HG03439 (cell line): Measurements from ENCODE around the gene WDR6.
"Not testable (repeated sequence)": the region's sequence is repeated elsewhere in the genome, so short reads cannot be mapped to it uniquely, and the experiment has no call there.

Experiments used
- ATAC-seq: cut with Tn5 transposase; IDR thresholded peaks from one replicate; pipeline ENCODE4 v1.9.1; 2021; ENCODE audit warnings: mild to moderate bottlenecking, moderate library complexity; ENCODE audit not compliant: unreplicated experiment

The WDR6 gene

DNA sequence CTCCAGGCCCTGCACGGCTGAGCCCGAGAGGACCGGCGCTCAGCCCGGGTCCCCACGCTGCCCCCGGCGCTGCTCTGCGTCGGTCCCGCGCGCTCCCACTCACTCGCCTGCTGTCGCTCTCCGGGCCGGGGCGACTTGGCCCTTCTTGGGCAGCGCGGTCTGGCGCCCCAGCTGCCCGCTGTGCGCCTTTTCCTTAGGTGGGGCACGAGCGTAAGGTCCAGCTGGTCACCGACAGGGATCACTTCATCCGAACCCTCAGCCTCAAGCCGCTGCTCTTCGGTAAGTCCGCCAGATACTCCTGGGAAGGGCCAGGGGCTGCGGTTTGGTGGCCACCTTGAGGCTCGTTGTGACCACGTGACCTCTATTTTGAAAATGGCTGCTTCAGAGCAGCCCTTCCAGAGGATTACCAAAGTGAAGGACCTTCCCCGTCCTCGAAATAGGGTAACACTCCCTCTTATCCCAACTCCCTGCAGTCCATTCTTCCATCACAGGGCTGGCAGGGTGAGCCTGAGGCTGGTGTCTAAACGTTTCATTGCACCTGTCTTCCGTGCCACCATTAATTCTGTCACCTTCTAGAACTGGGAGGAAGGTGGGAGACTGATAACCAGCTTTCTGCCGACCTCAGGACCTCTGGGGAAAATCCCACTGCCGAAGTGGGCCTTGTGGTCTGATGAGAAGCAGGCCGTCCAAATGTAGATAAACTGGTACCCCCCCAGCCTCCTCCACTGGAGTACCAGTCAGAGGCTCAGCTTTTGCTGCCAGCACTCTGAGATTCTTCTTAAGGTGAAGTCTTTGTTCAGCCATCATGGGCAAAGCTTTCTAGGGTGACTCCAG lies 16.3 kb upstream of the WDR6 start:
- ATAC-seq: peak; percentile 25

DNA sequence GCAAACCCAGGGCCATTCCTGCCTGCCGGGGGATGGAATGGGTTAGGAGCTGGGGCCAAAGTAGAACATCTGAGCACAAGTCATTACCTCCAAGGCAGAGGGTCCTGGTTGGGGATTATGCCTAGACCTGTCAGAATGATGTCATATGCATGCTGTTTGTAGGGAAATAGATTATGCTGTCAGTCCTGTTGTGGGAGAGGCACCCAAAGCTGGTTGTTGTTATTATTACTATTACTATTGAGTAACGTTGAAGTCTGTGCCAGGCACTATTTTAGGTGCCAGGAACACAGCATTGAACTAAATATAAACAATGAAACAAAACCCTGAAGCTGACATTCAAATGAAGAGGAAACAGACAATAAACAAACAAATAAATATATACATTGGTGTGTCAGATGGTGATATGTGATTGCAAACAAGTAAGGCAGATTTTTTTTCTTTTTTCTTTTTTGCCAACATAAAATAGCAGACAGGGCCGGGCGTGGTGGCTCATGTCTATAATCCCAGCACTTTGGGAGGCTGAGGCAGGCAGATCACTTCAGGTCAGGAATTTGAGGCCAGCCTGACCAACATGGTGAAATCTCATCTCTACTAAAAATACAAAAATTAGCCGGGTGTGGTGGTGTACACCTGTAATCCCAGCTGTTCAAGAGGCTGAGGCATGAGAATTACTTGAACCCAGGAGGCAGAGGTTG lies 15.2 kb upstream of the WDR6 start:
- no peak for ATAC-seq

DNA sequence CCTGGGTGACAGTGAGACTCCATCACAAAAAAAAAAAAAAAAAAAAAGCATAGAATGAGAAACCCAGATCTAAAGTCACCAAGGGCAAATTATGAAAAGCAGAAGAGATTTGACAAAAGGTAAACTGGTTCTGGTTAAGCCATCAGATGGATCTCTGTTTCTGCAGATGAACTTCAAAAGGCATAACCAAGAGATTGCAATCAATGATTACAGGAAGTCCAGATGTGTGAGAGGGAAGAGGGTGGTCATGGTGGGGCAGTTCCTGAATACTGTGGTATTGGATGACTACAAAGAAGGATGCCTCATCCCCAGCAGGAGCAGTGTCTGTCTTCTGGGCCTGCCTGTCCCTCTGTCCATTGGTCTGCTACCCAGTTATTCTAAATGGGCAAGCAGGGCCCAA lies 13.4 kb upstream of the WDR6 start:
- ATAC-seq: no peak

DNA sequence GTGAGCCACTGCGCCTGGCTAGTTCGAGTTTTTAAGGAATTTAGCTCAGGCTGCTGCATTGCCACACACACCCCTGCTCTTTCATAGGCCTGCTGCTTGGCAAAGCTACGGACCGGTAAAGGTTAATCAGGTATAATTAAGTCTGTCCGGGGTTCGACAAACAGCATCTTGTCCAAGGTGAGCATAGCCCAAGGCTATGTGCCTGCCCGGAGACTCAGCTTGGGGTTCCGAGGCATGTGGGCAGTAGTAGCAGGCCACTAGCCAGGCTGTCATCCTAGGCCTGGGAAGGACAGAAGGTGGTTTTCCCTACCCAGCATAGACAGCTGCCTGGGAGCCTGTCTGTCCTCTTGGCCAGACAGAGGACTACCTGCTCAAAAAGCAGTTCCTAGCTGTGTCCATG lies 10.6 kb upstream of the WDR6 start:
- ATAC-seq: no peak

DNA sequence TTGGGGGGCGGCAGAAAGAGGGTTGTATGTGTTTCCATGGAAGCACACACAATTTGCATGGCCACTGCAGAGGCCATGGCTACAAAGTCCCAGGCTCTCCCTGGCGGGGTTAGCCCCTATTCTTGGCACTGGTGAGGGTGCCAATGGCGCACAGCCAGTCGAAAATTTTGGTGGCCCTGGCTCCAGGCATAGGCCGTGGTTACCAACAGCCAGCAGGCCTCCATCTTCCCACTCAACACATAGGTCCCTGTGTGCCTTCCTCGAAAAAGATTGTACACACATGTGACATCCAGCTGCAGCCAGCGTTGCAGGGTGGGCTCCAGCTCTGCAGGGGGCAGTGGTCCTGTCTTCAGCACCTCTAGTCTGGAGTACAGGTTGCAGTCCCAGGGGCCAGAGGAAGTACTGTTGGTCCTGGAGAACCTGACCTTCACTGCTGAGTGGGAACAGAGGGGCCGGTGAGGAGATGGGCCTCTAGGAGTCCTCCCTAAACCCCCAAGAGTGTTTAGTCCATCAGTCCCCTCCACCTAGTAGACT lies 10.0 kb upstream of the WDR6 start:
- no peak for ATAC-seq

DNA sequence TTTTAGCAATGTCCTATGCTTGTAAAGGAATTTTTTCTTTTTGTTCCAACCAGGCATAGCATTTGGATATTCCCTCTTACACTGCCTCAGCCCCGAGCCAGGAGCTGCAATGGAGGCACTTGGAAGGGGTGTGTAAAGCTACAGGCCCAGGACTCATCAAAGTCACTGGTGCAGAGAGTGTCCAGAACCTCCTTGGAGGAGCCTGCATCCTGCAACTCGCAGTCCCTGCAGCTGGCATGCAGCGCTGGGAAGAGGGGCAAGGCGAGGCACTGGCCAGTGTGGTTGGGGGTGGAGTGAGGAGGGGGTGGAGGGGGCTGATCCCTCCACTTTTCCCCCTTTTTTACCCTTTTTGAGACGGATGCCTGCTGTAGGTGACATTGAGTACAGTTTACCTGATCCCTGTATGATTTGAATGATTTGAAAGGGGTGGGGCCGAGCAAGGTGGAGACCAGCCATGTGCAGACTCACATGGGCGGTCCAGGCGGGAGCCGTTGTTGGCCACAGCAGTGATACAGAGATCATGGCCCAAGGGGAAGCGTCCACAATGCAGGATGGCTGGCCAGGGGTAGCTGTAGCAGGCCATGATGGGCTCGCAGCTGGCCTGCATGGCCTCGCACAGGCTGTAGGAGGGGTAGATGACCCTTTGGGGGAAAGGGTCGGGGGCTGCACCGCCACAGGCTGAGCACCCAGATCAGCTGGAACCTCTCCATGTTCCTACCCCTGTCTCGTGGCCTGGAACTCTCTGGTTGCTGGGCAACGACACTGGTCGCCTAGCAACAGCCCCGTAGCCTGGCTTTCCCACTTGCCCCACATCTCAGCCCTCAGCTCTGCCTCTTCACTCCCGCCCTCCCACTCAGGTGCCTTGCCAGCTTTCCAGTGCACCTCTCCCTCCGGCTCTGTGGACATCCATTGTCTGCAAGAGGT lies 9.2 kb upstream of the WDR6 start:
- no peak for ATAC-seq

DNA sequence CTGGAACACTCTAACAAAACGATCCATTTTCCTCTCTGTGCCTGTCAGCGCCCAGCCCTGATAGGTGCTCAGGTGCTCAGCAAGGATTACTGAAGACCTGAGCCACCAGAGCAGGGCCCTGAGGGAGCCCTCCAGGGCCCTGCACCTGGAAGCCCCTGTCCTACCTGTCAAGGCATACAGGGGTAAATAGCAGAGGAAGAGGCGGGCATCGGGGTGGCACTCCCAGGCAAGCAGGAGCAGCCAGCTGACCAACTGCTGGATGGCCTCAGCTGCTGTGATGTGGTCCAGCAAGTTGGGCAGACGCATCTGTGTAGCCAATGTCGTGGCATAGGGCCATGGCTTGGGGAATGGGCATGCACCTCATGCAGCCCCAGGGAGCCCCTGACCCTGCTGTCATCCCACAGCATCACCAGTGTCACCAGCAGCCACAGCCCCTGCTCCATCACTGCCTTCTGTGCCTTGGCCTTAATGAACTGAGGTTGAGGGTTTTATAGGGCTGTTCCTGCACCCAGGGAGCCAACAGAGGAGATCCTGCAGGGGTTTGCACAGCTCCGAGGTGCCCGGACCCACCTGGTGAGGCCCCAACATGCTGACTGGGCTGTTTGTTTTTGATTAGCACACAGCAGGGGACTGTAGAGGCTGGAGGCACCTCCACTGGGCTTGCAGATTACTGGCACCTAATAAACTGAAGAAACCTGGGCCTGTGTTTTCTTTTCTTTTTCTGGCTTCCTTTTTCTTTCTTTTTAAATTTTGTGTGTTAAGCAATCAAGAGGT lies 7.9 kb upstream of the WDR6 start:
- no peak for ATAC-seq

DNA sequence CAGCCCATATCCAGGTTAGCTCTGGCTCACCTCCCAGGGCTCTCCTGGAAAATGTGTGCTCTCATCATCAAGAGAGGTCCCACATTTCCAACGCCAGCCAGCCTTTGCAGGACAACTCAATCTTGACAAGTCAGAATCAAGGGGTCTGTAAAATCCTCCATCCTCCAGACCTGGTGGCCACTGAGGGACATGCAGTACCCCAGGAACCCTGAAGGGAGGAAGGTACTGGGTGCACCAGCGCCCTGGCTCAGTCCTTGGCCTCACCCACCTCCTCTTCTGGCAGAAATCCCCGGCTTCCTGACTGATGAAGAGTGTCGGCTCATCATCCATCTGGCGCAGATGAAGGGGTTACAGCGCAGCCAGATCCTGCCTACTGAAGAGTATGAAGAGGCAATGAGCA lies 6.0 kb upstream of the WDR6 start:
- ATAC-seq: no peak

DNA sequence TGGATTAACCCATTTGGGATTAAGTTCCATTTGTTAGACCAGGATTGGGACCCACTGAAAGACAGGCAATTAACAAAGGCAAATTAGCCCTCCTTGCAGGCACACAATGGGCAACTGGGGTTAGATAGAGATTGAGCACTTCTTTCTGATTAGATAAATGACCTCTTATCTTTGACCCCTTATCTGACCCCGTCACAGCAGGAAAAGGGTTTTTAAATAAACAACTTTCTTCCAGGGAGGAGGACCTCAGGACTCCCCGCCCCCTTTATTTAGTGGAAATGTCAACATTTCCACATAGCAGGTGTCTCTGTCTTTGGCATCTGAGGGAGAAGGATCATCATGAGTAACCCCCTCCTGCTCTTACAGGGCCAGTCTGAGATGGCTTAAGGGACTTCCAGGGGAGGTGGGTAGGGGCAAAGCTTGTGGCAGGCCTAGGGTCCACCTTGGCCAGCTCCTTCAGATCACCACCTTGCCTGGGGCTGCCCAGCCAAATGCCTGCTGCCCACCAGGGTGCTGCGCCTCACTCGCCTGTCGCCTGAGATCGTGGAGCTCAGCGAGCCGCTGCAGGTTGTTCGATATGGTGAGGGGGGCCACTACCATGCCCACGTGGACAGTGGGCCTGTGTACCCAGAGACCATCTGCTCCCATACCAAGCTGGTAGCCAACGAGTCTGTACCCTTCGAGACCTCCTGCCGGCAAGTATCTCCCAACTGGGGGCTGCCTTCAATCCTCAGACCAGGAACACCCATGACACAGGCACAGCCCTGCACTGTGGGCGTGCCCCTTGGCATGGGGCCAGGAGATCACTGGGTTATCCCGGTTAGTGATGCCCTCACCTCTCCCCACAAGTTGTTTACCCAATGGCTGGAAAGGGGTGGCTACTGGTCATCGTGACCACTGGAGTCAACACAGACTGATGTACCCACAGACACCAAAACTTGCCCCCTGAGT lies 2.6 kb upstream of the WDR6 start:
- ATAC-seq: no peak

DNA sequence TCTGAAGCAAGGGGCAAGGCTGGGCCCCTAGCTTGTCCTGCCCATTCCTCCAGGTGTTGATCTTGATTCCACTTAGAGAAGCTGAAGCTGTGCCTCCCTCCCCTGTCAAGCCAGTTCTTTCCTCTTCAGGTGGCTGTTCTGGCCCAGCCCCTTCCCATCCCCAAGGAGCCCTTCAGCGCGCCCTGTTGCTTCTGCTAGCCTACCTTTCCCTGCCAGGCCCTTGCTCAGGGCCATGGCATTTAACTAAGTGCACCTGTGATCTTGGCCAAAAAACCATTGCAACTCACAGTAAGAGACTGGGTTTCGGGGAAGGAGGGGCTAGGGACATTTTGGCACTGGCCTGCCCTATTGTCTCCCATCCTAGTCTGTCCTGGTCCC lies 1.9 kb upstream of the WDR6 start:
- ATAC-seq: no peak

DNA sequence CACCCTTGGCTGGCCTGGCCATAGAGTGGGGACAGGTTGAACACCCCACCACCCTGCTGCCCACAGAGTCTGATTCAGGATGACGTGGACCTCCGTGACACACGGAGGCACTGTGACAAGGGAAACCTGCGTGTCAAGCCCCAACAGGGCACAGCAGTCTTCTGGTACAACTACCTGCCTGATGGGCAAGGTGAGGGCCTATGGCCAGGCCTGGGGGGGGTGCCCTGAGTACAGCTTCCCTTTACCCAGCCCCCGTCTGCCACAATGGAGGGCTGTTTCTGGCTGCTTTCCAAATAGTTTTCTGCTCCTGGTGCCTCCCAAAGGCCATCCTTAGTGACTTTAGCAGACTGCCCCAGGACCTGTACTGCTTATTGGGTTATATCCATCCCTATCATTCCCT lies 1.2 kb upstream of the WDR6 start:
- no peak for ATAC-seq

DNA sequence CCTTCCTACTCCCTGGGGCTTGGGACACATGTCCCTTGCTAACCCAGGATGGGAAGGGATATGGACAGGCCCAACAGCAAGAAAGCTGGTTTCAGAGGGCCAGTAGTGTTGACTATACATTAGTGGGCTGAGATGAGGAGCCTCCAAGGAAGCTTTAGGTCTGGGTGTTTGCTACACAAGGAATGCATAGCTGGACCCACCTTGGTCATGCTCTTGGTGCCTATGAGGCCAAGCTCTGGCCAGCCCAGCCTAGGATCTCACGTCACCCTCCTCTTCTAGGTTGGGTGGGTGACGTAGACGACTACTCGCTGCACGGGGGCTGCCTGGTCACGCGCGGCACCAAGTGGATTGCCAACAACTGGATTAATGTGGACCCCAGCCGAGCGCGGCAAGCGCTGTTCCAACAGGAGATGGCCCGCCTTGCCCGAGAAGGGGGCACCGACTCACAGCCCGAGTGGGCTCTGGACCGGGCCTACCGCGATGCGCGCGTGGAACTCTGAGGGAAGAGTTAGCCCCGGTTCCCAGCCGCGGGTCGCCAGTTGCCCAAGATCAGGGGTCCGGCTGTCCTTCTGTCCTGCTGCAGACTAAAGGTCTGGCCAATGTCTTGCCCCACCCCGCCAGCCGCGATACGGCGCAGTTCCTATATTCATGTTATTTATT lies 653 bp upstream of the WDR6 start:
- ATAC-seq: no peak

DNA sequence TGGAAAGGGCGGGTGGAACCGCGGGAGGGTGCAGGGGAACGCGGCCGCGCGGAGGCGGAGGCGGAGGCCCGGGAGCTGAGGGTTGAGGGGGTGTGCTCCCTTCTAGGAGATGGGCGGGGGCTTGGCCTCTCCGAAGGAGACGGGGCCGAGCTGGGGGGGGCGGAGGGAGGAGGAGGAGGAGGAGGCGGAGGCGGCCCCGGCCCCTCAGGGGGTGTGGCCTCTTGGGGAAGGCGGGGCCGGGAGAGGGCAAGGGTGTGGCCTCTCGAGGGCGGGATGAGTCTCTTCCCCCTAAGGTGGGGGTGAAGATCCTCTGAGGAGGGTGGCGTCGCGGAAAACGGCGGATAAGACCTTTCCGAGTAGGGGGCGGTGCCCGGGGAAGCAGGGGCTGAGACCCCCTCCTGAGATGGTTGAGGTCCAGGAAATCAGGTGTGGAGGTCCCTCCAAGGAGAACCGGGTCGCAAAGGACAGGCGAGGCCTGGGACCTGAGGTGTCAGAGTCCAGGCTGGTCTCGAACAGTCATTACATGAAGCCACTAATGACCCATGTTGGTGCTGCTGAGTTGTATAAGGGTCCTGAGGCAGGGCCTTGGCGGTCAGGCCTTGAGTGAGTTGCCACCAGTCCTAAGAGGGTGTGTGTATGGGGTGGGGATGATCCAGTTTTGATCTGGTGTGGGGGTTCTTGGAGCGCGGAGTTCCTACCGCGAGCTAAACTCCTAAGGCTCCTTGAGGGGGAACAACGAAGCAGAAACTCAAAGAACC lies 759 bp downstream of the WDR6 start:
- peak; percentile 34 for ATAC-seq

DNA sequence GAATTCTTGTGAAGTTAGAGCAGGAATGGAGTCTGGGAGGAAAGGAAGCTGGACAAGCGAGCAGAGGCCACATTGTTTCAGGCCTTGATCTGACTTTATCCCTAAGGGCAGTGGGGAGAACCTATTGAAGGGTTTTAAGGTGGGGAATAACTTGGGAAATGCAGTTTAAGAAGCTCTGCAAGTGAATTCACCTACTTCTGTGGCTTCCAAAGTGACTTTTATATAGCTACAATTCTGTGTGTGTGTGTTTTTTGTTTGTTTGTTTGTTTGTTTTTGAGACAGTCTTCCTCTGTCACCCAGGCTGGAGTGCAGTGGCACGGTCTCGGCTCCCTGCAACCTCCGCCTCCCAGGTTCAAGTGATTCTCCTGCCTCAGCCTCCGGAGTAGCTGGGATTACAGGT lies 1.4 kb downstream of the WDR6 start:
- not testable (repeated sequence) for ATAC-seq

DNA sequence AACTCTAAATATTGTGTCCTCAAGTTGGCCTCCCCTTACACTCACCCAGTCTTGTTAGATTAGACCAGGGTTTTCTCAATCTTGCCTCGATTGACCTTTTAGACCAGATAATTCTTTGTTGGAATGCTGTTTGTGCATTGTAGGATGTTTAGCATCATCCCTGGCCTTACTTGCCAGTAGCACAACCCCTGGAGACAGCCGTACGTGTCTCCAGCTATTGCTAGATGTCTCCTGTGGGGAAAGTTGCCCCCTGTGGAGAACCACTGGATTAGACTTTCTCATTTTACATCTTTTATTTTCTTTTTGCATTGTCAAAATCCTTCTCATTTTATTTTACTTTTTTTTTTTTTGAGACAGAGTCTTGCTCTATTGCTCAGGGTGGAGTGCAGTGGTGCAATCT lies 2.2 kb downstream of the WDR6 start:
- no peak for ATAC-seq

DNA sequence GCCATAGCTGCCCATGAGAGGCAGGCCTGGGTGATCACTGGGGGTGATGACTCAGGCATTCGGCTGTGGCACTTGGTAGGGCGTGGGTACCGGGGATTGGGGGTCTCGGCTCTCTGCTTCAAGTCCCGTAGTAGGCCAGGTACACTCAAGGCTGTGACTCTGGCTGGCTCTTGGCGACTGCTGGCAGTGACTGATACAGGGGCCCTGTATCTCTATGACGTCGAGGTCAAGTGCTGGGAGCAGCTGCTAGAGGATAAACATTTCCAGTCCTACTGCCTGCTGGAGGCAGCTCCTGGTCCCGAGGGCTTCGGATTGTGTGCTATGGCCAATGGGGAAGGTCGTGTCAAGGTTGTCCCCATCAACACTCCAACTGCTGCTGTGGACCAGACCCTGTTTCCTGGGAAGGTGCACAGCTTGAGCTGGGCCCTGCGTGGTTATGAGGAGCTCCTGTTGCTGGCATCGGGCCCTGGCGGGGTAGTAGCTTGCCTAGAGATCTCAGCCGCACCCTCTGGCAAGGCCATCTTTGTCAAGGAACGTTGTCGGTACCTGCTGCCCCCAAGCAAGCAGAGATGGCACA lies 5.3 kb downstream of the WDR6 start:
- ATAC-seq: no peak

DNA sequence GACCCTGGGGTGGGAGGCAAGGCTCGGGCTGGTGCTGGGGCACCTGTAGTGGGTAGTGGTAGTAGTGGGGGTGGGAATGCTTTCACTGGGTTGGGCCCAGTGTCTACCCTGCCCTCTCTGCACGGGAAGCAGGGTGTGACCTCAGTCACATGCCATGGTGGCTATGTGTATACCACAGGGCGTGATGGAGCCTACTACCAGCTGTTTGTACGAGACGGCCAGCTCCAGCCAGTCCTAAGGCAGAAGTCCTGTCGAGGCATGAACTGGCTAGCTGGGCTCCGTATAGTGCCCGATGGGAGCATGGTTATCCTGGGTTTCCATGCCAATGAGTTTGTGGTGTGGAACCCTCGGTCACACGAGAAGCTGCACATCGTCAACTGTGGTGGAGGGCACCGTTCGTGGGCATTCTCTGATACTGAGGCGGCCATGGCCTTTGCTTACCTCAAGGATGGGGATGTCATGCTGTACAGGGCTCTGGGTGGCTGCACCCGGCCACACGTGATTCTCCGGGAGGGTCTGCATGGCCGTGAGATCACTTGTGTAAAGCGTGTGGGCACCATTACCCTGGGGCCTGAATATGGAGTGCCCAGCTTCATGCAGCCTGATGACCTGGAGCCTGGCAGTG lies 6.0 kb downstream of the WDR6 start:
- no peak for ATAC-seq
